Panc1 (cell line): ENCODE measurements around the gene FMR1. TPM values are rescaled to one million over a fixed set of nuclear protein-coding genes. Genes with fewer than 3 reads are reported as not detected.

ENCODE experiments used
- ATAC-seq: fragments of 200-7000 bp; cut with Tn5 transposase; 2 replicates; pipeline ENCODE4 v1.9.1; 2020; ENCODE audit warnings: mild to moderate bottlenecking, moderate library complexity
- BruUV-seq: library from RNA; stranded (reverse); fragments of 400-500 nt; replicated peaks from 2 replicates; lab custom pipeline; 2021; lab: Mats Ljungman, UMichigan
- CTCF ChIA-PET: fragments of 300-600 bp; sonication (Branson Sonifier 250); formaldehyde crosslinking; loops from one replicate; lab custom pipeline; 2022; ENCODE audit warnings: antibody characterized with exemption; lab: Charles Lee
- POLR2A ChIA-PET: fragments of 300-600 bp; sonication (Branson Sonifier 250); formaldehyde crosslinking; loops from one replicate; lab custom pipeline; 2022; ENCODE audit warnings: antibody characterized with exemption; lab: Charles Lee
- DNase-seq: peaks from one replicate; pipeline ENCODE4 v3.0.0-alpha.2; 2010; ENCODE audit warnings: low read depth, low spot score
- H3K27ac ChIP-seq: 2 replicates; pipeline ENCODE4 v1.5.1; 2011; ENCODE audit warnings: mild to moderate bottlenecking, low read length, inconsistent platforms
- H3K27me3 ChIP-seq: fragments of 200-500 bp; sonication (Bioruptor generic); 2 replicates; pipeline ENCODE4 v1.6.0; 2014; ENCODE audit warnings: low read length, inconsistent platforms; ENCODE audit not compliant: control insufficient read depth, insufficient read depth
- H3K36me3 ChIP-seq: fragments of 200-500 bp; sonication (Bioruptor generic); 2 replicates; pipeline ENCODE4 v1.5.1; 2014; ENCODE audit warnings: inconsistent platforms, mild to moderate bottlenecking, low read length, moderate library complexity; ENCODE audit not compliant: control insufficient read depth, insufficient read depth
- H3K4me1 ChIP-seq: 2 replicates; pipeline ENCODE4 v1.5.1; 2011; ENCODE audit warnings: inconsistent platforms, mild to moderate bottlenecking, low read length, moderate library complexity; ENCODE audit not compliant: control insufficient read depth, insufficient read depth
- H3K4me3 ChIP-seq, 2 experiments: 2 replicates each; pipeline ENCODE4 v1.5.1; 2011 to 2012; ENCODE audit warnings: low read depth in 2 of 2, low read length in 2 of 2, mild to moderate bottlenecking in 2 of 2, inconsistent platforms in 1 of 2, moderate library complexity in 1 of 2
- H3K9me3 ChIP-seq: fragments of 200-500 bp; sonication (Bioruptor generic); 2 replicates; pipeline ENCODE4 v1.5.1; 2014; ENCODE audit warnings: low read depth, mild to moderate bottlenecking, inconsistent platforms, low read length, moderate library complexity; ENCODE audit not compliant: control insufficient read depth, insufficient read depth
- CTCF ChIP-seq: fragments of 450-650 bp; IDR thresholded peaks from 2 replicates; pipeline ENCODE4 v1.5.1; 2017; ENCODE audit warnings: mild to moderate bottlenecking
- POLR2AphosphoS5 ChIP-seq: IDR thresholded peaks from 2 replicates; pipeline ENCODE4 v1.6.1; 2012; ENCODE audit warnings: mild to moderate bottlenecking, low read depth, low read length, moderate library complexity
- REST ChIP-seq, 2 experiments: IDR thresholded peaks; 2 replicates each; pipeline ENCODE4 v1.6.1; 2011 to 2012; ENCODE audit warnings: low read depth in 2 of 2, control low read depth in 1 of 2, low read length in 1 of 2, mild to moderate bottlenecking in 1 of 2, moderate library complexity in 1 of 2; ENCODE audit not compliant: insufficient read depth in 1 of 2
- SIN3A ChIP-seq: IDR thresholded peaks from 2 replicates; pipeline ENCODE4 v1.6.1; 2012; ENCODE audit warnings: low read depth, mild to moderate bottlenecking, low read length, moderate library complexity, borderline replicate concordance; ENCODE audit not compliant: insufficient read depth
- TCF7L2 ChIP-seq: IDR thresholded peaks from 2 replicates; pipeline ENCODE4 v1.6.1; 2011; ENCODE audit warnings: mild to moderate bottlenecking, low read depth, low read length, inconsistent platforms
- in situ Hi-C: cut with HindIII; loops from 2 replicates; pipeline ENCODE4 v1.10.0; 2016; ENCODE audit warnings: low sequenced_read_pairs, low pct_unique_long_range_greater_than_20kb
- intact Hi-C: fragments of 100-400 bp; cut with micrococcal nuclease; formaldehyde crosslinking; loops from one replicate; pipeline ENCODE4 v1.10.0; 2022; ENCODE audit not compliant: unreplicated experiment
- total RNA-seq: library from RNA; stranded (reverse); gene quantifications from one replicate; pipeline ENCODE4 v1.2.1, GENCODE V29; 2021; ENCODE audit not compliant: unreplicated experiment

FMR1 gene
- total RNA-seq, 1 experiment from 2014 or later: 68.9 TPM

GRCh38 chrX:147876849-147877646 lies 34.7 kb upstream of the FMR1 start:
- ATAC-seq (no peak), DNase-seq (no peak)
- H3K27ac ChIP-seq: no peak overlapping the region
- POLR2A ChIA-PET: no interaction called here
- no TSS peak for BruUV-seq
- intact Hi-C loops: no loop called here
- TF ChIP-seq POLR2AphosphoS5 (no peak), TCF7L2 (no peak), REST (IDR thresholded peaks at IDR 0.05; ENCODE audit: insufficient read depth in 1 of 2, low read depth in 2 of 2, low read length in 1 of 2) (no peak), SIN3A (no peak), CTCF (no peak)
- no peaks in the 10 kb centered on the region for H3K9me3 ChIP-seq
- in situ Hi-C loops: no loop called here
- no peaks in the 10 kb centered on the region for H3K27me3 ChIP-seq
- CTCF ChIA-PET: no interaction called here
- no peaks in the 10 kb centered on the region for H3K4me1 ChIP-seq
- no peaks in the 10 kb centered on the region for H3K36me3 ChIP-seq
- no peak overlapping the region for H3K4me3 ChIP-seq

GRCh38 chrX:147877726-147878125 lies 34.0 kb upstream of the FMR1 start:
- H3K4me1 ChIP-seq: no peaks in the 10 kb centered on the region
- in situ Hi-C loops: no loop called here
- no peaks in the 10 kb centered on the region for H3K9me3 ChIP-seq
- DNase-seq (no peak), ATAC-seq (no peak)
- TF ChIP-seq CTCF (no peak), SIN3A (no peak), TCF7L2 (no peak), REST (IDR thresholded peaks at IDR 0.05; ENCODE audit: insufficient read depth in 1 of 2, low read depth in 2 of 2, low read length in 1 of 2) (no peak), POLR2AphosphoS5 (no peak)
- BruUV-seq: no TSS peak
- POLR2A ChIA-PET: no interaction called here
- no peak overlapping the region for H3K4me3 ChIP-seq
- intact Hi-C loops: no loop called here
- H3K27ac ChIP-seq: no peak overlapping the region
- H3K27me3 ChIP-seq: no peaks in the 10 kb centered on the region
- no peaks in the 10 kb centered on the region for H3K36me3 ChIP-seq
- CTCF ChIA-PET: no interaction called here
